Epithelial cell of esophagus (primary cell): ENCODE results near the gene CREBBP.

ENCODE experiments used
- DNase-seq: peaks from one replicate; pipeline ENCODE4 v3.0.0; 2010; ENCODE audit warnings: low read depth
- H3K4me3 ChIP-seq: 2 replicates; pipeline ENCODE4 v1.5.1; 2011; ENCODE audit warnings: mild to moderate bottlenecking, low read length, control low read depth
- TF ChIP-seq, protein P1 (sequence below): IDR thresholded peaks from 2 replicates; pipeline ENCODE4 v1.5.1; 2011; ENCODE audit warnings: low read depth, mild to moderate bottlenecking, low read length, control low read depth, inconsistent platforms; ENCODE audit not compliant: insufficient read depth; ENCODE audit errors: missing control alignments

The CREBBP gene

GRCh38 chr16:3702082-3702481, 178.4 kb downstream of the CREBBP start:
- H3K4me3 ChIP-seq, result no peak overlapping the region
- TF ChIP-seq, protein P1, sequence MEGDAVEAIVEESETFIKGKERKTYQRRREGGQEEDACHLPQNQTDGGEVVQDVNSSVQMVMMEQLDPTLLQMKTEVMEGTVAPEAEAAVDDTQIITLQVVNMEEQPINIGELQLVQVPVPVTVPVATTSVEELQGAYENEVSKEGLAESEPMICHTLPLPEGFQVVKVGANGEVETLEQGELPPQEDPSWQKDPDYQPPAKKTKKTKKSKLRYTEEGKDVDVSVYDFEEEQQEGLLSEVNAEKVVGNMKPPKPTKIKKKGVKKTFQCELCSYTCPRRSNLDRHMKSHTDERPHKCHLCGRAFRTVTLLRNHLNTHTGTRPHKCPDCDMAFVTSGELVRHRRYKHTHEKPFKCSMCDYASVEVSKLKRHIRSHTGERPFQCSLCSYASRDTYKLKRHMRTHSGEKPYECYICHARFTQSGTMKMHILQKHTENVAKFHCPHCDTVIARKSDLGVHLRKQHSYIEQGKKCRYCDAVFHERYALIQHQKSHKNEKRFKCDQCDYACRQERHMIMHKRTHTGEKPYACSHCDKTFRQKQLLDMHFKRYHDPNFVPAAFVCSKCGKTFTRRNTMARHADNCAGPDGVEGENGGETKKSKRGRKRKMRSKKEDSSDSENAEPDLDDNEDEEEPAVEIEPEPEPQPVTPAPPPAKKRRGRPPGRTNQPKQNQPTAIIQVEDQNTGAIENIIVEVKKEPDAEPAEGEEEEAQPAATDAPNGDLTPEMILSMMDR, result no peak
- DNase-seq, result no peak

DNA sequence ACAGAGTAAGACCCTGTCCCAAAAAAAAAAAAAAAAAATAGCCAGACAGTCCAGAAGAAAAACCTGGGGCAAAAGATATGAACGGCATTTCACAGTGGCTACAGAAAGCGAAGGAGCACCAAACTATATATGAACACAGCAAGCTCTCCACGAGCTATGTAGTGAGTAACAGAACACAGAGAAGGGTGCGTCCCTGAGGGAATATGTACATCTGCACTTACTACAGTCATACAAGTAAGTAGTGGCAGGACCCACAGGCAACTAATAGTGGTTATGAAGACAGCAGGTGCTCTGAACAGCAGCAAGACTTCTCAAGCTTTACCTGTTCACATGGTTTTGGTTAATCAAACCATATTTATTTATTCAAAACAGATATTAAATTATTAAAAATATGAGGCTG, 179.0 kb downstream of the CREBBP start:
- TF ChIP-seq, protein P1, result no peak
- no peak for DNase-seq
- no peak overlapping the region for H3K4me3 ChIP-seq

DNA sequence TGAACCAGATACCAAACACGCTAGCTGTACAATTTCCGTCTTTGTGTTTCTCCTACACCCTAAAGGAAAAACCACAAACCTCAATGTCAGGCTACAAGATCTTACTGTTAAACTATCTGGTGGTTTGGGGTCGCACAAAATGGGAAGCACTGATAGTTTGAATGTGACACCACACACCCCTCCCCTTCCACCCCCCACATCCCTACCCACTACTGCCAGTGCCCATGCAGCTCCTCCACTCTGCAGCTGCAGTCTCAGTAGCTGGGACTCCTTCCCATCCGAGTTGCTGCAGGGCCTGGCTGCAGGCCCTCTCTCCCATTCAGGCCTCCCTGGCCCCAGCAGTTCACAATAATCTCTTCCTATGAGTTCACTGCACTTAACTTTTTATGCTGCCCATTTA, 181.6 kb downstream of the CREBBP start:
- TF ChIP-seq, protein P1, result no peak
- no peak overlapping the region for H3K4me3 ChIP-seq
- DNase-seq, result no peak

DNA sequence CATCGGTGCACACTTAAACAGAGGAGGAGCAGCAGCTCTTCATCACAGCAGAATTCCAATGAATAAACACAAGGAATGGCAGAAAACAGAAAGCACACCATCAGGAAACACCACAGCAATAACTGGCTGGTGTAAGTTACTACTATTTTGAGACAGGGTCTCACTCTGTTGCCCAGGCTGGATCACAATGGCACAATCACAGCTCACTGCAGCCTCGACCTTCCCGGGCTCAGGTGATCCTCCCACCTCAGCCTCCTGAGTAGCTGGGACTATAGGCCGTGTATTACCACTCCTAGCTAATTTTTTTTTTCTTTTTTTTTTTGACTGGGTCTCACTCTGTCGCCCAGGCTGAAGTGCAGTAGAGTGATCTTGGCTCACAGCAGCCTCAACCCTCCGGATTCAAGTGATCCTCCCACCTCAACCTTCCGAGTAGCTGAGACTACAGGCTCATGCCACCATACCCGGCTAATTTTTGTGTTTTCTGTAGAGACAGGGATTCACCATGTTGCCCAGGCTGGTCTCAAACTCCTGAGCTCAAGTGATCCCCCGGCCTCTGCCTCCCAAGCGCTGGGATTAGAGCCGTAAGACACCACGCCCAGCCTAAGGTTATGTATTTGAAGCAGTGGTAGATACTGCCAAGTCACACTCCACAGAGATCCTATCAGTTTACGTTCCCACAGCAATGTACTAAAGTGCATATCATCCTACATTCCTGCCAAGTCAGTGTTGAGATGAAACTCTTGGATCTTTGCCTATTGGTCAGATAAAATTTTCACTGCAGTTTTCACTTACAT, 183.9 kb downstream of the CREBBP start:
- TF ChIP-seq, protein P1, result no peak
- H3K4me3 ChIP-seq, result no peak overlapping the region
- no peak for DNase-seq

DNA sequence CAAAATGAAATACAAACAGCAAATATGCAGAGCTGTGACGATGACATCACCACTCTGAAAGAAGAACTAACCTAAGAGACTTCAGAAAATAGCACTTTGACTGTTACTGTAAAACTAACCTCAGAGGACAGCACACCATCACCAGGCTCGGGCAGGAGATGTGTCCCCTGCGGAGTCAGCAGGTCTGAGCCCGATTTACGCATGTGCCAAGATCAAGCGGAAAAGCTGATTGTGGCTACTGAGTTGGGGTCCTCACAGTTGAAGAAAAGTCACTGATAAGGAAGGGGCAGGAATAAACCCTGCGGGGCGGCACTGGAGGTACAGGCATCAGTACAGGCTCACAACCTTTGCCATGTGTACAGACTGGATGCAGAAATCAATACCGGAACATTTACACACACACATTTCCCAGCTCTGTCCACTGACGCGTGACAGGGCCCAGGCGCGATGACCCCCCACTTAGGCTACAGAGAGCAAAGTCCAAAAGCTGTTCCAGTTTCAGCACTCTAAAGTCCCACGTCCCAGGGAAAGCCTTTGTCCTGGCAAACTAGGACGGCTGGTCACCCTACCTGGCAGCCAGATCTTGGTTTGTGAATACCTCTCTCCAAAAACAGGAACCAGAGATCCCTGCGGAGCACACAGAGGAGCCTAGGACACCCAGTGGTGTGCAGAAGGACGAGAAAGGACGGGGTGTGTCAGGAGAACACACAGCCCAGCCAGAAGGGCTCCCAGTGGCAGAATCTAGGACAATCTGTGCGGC, 184.7 kb downstream of the CREBBP start:
- TF ChIP-seq, protein P1, result no peak
- H3K4me3 ChIP-seq, result no peak overlapping the region
- DNase-seq, result no peak

DNA sequence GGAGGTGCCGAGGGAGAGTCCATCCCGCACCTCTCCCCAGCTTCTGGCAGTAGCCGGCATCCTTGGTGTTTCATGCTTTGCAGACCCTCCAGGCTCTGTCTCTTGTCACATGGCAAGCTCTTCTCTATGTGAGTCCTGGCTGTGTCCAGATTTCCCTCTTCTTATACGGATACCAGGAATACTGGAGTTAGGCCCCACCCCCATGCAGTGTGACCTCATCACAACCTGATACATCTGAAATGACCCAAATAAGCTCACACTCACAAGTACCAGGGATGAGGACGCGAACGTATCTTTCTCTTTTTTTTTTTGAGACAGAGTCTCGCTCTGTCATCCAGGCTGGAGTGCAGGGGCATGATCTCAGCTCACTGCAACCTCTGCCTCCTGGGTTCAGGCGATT, 186.5 kb downstream of the CREBBP start:
- no peak overlapping the region for H3K4me3 ChIP-seq
- no peak for DNase-seq
- TF ChIP-seq, protein P1, result no peak
